ENCODE data around the gene KIF21A. TPM values are rescaled to one million over a fixed set of nuclear protein-coding genes. Genes with fewer than 3 reads are reported as not detected.
A peak's percentile ranks its signal among the peaks of the same experiment; 100 is the strongest.

KIF21A gene, protein sequence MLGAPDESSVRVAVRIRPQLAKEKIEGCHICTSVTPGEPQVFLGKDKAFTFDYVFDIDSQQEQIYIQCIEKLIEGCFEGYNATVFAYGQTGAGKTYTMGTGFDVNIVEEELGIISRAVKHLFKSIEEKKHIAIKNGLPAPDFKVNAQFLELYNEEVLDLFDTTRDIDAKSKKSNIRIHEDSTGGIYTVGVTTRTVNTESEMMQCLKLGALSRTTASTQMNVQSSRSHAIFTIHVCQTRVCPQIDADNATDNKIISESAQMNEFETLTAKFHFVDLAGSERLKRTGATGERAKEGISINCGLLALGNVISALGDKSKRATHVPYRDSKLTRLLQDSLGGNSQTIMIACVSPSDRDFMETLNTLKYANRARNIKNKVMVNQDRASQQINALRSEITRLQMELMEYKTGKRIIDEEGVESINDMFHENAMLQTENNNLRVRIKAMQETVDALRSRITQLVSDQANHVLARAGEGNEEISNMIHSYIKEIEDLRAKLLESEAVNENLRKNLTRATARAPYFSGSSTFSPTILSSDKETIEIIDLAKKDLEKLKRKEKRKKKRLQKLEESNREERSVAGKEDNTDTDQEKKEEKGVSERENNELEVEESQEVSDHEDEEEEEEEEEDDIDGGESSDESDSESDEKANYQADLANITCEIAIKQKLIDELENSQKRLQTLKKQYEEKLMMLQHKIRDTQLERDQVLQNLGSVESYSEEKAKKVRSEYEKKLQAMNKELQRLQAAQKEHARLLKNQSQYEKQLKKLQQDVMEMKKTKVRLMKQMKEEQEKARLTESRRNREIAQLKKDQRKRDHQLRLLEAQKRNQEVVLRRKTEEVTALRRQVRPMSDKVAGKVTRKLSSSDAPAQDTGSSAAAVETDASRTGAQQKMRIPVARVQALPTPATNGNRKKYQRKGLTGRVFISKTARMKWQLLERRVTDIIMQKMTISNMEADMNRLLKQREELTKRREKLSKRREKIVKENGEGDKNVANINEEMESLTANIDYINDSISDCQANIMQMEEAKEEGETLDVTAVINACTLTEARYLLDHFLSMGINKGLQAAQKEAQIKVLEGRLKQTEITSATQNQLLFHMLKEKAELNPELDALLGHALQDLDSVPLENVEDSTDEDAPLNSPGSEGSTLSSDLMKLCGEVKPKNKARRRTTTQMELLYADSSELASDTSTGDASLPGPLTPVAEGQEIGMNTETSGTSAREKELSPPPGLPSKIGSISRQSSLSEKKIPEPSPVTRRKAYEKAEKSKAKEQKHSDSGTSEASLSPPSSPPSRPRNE (N-terminal part only)
- total RNA-seq = 3.8 and 3.9 TPM in 2 replicates
- long read RNA-seq, partial matches to known transcripts = 8 of 8 reads
- long read RNA-seq, other reads (novel, unspliced or antisense) = 0 of 8 reads

DNA sequence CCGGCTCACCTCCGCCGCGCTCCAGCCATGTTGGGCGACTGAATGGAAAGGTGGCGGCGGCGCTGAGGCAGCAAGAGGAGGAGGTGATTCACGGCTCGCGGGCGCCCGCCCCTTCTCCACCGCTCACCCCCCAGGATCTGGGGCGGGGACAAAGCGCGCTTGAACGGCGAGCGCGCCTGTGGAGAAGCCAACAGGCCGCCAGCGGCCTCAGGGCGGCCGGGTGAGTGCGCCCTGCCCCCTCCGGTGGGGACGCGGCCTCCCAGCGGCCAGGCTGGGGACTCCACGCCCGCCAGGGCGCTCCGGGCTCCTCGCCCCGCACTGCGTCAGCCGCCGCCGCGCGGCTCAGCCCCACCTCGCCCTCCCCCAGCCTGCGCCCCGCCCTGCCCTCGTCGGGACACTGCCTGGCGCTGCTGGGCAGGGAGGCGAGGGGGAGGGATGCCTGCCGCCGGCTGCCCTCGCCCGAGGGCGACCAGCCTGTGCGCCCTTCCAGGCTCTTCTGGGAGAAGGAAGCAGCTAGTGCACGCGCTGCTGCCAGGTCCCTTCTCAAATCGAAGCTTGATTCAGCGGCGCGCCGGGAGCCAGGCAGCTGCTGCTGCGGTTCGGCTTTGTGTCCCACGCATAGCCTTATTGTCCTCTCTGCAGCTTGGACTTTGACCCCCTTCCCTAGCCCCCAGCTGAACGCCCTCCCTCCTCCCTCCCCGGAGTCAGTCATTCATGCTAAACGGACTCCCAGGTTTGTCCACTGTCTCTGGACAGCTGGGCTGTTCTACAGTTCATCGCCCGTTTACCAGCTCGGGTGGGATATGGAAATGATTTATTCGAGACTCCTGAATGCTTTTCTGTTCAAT is at the start of gene KIF21A:
Gene KIF21A (minus strand): TSS at position 40 of the 848 bp plus-strand sequence. CDS start 150 bp downstream, outside the sequence.
- H3K4me1 Mint-ChIP-seq (ENCODE audit: unreplicated experiment) = peaks cover 13% of the 10 kb centered on the region

DNA sequence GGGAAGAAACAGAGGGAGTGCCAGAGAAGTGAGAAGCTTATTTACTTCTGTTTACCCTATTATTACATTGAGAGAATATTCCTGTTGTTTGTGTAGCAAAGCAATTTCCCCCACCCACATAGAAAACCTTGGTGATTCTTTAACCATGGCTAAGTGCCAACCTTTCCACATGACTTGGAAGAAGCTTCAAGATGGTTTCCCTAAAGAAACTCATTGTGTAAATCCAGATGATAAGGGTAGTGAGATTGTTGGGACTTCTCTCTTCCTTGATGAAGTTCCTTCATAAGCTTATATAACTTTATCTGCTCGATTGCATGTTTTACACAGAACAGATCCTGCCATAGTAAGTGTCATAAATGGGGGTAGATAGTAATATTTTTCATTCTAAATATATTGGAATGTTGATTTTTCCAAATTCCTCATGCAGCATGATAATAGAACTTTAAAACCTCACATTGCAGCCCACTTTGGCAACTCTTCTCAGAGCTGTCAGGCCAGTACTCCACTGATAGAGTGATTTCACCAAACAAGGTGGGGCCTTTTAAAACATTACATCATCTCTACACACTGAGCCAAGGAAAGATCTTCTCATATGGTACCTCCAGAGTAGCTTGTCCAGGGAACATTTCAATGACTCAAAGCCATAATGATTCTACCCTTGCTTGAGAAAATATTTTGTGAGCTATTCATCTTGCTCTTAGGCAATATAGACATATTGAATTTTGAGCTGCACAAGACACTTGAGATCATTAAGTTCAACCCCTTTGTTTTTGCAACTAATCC is 47.8 kb upstream of the KIF21A start:
- Mint-ChIP-seq H3K4me3 (ENCODE audit: unreplicated experiment) (no peak overlapping the region), H3K27ac (ENCODE audit: unreplicated experiment) (peak overlapping the region; percentile 29), H3K4me1 (ENCODE audit: unreplicated experiment) (peaks cover 9% of the 10 kb centered on the region), H3K36me3 (ENCODE audit: unreplicated experiment) (no peaks in the 10 kb centered on the region), H3K9me3 (ENCODE audit: unreplicated experiment) (no peaks in the 10 kb centered on the region), H3K27me3 (ENCODE audit: unreplicated experiment) (no peaks in the 10 kb centered on the region)
- TF ChIP-seq, protein P1, sequence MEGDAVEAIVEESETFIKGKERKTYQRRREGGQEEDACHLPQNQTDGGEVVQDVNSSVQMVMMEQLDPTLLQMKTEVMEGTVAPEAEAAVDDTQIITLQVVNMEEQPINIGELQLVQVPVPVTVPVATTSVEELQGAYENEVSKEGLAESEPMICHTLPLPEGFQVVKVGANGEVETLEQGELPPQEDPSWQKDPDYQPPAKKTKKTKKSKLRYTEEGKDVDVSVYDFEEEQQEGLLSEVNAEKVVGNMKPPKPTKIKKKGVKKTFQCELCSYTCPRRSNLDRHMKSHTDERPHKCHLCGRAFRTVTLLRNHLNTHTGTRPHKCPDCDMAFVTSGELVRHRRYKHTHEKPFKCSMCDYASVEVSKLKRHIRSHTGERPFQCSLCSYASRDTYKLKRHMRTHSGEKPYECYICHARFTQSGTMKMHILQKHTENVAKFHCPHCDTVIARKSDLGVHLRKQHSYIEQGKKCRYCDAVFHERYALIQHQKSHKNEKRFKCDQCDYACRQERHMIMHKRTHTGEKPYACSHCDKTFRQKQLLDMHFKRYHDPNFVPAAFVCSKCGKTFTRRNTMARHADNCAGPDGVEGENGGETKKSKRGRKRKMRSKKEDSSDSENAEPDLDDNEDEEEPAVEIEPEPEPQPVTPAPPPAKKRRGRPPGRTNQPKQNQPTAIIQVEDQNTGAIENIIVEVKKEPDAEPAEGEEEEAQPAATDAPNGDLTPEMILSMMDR (IDR thresholded peaks at IDR 0.05) = no peak
- no peak for DNase-seq (ENCODE audit: extremely low spot score, unreplicated experiment)

More for the DNA sequence above, at the start of gene KIF21A:
- Mint-ChIP-seq H3K27ac (ENCODE audit: unreplicated experiment) (peak within 1 kb of the TSS; percentile 73), H3K27me3 (ENCODE audit: unreplicated experiment) (peaks cover 26% of the 10 kb centered on the region), H3K9me3 (ENCODE audit: unreplicated experiment) (no peaks in the 10 kb centered on the region), H3K4me3 (ENCODE audit: unreplicated experiment) (peak within 1 kb of the TSS; percentile 86), H3K36me3 (ENCODE audit: unreplicated experiment) (no peaks in the 10 kb centered on the region)
- peak; percentile 93 for DNase-seq (ENCODE audit: extremely low spot score, unreplicated experiment)
- TF ChIP-seq, protein P1 (IDR thresholded peaks at IDR 0.05) = peak; percentile 61

DNA sequence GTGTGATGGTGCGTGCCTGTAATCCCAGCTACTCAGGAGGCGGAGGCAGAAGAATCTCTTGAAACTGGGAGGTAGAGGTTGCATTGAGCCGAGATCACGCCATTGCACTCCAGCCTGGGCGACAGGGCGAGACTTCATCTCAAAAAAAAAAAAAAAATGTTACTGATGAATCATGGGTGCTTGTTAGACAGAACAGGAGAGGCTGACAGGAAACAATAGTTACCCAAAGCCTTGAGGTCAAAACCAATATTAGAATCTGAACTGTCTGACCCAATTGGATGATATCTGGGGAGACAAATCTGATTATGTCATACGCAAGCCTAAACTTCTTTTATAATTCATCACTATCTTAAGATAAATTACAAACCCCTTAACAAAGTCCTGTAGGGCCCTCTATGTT is 40.7 kb upstream of the KIF21A start:
- TF ChIP-seq, protein P1 (IDR thresholded peaks at IDR 0.05) = no peak
- no peak for DNase-seq (ENCODE audit: extremely low spot score, unreplicated experiment)
- no peaks in the 10 kb centered on the region for H3K36me3 Mint-ChIP-seq (ENCODE audit: unreplicated experiment)
- no peak overlapping the region for H3K4me3 Mint-ChIP-seq (ENCODE audit: unreplicated experiment)
- H3K9me3 Mint-ChIP-seq (ENCODE audit: unreplicated experiment) = no peaks in the 10 kb centered on the region
- H3K4me1 Mint-ChIP-seq (ENCODE audit: unreplicated experiment) = no peaks in the 10 kb centered on the region
- no peak overlapping the region for H3K27ac Mint-ChIP-seq (ENCODE audit: unreplicated experiment)
- H3K27me3 Mint-ChIP-seq (ENCODE audit: unreplicated experiment) = peaks cover 13% of the 10 kb centered on the region

DNA sequence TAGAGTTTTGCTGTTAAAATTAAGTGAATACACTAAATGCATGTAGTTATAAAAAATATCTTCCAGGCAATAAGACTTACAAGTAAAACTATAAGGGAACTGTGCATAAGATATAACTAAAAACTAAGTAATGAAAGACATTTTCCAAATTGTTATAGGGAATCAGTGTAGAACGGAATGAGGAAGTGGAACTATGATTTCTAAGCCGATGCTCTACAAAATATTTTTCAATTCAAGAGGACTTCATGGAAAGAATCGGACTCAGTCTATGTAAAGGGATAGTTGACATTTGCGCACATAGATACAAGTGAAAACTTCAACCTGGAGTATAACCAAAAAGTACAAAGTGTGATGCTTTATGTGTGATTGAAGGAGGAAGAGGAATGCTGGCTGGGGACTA is 40.1 kb upstream of the KIF21A start:
- TF ChIP-seq, protein P1 (IDR thresholded peaks at IDR 0.05) = no peak
- Mint-ChIP-seq H3K4me1 (ENCODE audit: unreplicated experiment) (no peaks in the 10 kb centered on the region), H3K27me3 (ENCODE audit: unreplicated experiment) (peaks cover 16% of the 10 kb centered on the region), H3K4me3 (ENCODE audit: unreplicated experiment) (no peak overlapping the region), H3K36me3 (ENCODE audit: unreplicated experiment) (no peaks in the 10 kb centered on the region), H3K27ac (ENCODE audit: unreplicated experiment) (no peak overlapping the region), H3K9me3 (ENCODE audit: unreplicated experiment) (no peaks in the 10 kb centered on the region)
- no peak for DNase-seq (ENCODE audit: extremely low spot score, unreplicated experiment)
